22Rv1 (cell line): ENCODE data around the gene HTRA3.

Experiments
- H3K27ac ChIP-seq: fragments of 450-650 bp; 2 replicates; pipeline ENCODE4 v1.5.1; 2017
- CTCF ChIP-seq: fragments of 450-650 bp; IDR thresholded peaks from 2 replicates; pipeline ENCODE4 v1.5.1; 2017; ENCODE audit warnings: mild to moderate bottlenecking
- ZFX ChIP-seq: fragments of 450-650 bp; IDR thresholded peaks from 2 replicates; pipeline ENCODE4 v1.6.1; 2017; ENCODE audit warnings: antibody characterized with exemption, borderline replicate concordance

Gene HTRA3

DNA sequence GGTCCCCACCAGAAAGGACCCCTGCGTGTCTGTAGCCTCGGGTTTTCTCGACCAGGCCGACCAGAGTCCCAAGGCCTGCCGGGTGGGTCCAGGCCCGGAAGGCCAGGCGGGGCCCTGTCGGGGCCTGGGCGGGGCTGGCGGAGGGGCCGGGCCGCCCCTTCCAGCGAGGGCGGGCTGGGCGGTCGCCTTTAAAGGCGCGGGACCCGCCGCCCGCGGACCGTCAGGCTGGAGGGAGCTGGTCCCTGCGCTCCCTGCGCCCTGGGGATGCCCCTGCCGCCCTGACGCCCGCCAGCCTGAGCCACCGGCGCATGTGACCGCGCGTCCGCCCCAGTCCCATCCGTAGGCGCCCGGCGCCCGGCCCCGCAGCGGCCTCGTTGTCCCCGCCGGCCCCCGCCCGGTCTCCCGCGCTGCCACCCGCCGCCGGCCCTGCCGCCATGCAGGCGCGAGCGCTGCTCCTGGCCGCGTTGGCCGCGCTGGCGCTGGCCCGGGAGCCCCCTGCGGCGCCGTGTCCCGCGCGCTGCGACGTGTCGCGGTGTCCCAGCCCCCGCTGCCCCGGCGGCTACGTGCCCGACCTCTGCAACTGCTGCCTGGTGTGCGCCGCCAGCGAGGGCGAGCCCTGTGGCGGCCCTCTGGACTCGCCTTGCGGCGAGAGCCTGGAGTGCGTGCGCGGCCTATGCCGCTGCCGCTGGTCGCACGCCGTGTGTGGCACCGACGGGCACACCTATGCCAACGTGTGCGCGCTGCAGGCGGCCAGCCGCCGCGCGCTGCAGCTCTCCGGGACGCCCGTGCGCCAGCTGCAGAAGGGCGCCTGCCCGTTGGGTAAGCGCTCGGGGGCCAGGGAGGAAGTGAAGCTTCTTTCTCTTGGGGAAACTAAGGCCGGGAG is at the start of gene HTRA3:
TSS of gene HTRA3 (plus strand) at position 220 of the 883 bp plus-strand sequence. CDS start at position 435, 215 bp downstream.
- TF ChIP-seq CTCF: no peak
- TF ChIP-seq ZFX: no peak
- no peak within 1 kb of the TSS for H3K27ac ChIP-seq

DNA sequence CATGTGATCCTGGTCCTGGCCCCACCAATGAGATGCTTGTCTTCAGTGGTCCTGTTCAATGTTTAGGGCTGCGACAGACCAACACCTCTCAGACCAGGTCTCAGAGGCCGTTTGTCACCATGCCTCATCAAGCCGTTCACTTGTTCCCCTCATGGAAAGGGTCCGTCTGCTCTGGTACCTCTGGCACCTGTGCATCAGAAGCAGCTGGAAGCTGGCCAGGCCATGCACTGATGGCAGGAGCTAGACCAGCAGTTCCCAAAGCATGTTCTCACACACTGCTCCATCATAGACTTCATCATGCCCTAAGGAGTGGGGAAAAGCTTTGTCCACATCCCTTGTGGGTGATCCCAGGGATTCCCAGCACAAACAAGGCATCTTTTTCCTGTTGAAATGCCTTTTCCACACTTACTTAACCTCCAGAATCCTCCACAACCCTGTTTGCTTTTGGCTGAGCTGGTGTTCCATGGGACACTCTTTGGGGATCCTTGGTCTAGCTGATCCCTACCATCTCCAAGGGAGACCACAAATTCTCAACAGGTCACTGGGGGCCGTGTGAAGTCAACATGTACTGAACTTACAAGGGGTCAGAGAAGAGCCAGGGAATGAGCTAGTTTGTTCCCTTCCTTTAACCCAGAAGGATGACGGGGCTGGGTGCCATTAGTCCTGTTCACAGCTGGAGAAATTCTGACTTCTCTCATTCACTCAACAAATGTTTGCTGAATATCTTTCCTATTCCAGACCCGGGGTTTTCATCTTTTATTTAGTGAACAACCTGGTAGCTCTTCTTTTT is 48.7 kb upstream of the HTRA3 start:
- no peak for TF ChIP-seq ZFX
- TF ChIP-seq CTCF: no peak
- no peak overlapping the region for H3K27ac ChIP-seq

DNA sequence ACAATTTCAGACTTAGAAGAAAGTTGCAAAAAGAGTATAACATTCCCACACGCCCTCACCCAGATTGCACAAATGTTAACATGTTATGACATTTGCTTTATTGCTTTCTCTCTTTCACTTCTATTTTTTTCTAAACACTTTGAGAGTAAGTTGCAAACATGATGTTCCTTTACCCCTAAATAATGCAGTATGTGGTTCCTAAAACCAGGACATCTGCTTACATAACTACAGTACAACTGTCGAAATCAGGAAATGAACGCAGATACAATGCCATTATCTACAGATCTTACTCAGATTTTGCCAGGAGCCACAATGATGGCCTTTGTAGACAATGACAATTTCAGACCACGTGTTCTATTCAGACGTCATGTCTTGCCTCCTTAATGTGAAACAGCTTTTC is 48.1 kb upstream of the HTRA3 start:
- no peak for TF ChIP-seq ZFX
- H3K27ac ChIP-seq: no peak overlapping the region

DNA sequence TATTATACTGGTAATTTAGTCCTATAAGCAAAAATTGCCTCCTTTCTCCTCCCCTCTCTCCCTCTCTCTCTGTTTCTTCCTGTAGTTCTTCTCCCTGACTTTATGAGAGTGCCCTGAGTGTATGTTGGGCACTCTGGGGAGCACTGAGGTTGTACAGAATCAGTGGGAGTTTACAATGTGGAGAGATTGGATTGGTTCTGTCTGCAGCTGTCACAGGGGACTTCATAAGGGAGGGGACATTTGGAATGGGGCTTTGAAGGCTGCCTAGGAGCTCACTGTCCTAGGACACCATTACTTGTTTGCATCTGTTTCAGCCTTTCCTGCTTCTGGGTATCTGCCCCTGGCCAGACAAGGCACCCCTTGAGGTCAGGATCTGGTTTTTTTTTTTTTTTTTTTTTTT is 47.6 kb upstream of the HTRA3 start:
- TF ChIP-seq ZFX (no peak), CTCF (no peak)

GRCh38 chr4:8222609-8223388 is 46.8 kb upstream of the HTRA3 start:
- no peak overlapping the region for H3K27ac ChIP-seq
- TF ChIP-seq ZFX (no peak), CTCF (no peak)

More for the DNA sequence above, 47.6 kb upstream of the HTRA3 start:
- H3K27ac ChIP-seq: no peak overlapping the region

GRCh38 chr4:8224267-8224974 is 45.1 kb upstream of the HTRA3 start:
- TF ChIP-seq ZFX: no peak
- no peak for TF ChIP-seq CTCF
- H3K27ac ChIP-seq: no peak overlapping the region

- no peak overlapping the region for H3K27ac ChIP-seq
- TF ChIP-seq CTCF (no peak), ZFX (no peak)
Measured at GRCh38 chr4:8224975-8225625, 44.5 kb upstream of the HTRA3 start.
